Stomach (tissue), 9 donors: Measurements from ENCODE around the gene PRELID3B. TPM values are rescaled to one million over a fixed set of nuclear protein-coding genes. Genes with fewer than 3 reads are reported as not detected.

ENCODE experiments used
- DNase-seq, 2 donors: peaks; one replicate each; pipeline versions ENCODE4 v3.0.0 to v3.0.0-alpha.2; 2013 to 2019
- H3K27ac ChIP-seq, 5 donors: fragments of 200-600 bp in 4 of 5; sonication (generic) in 4 of 5; one replicate each; pipeline ENCODE4 v1.5.1; 2013 to 2019; ENCODE audit warnings: mild to moderate bottlenecking in 1 of 5, moderate library complexity in 1 of 5
- H3K27me3 ChIP-seq, 3 donors: fragments of 200-600 bp; sonication (generic); one replicate each; pipeline ENCODE4 v1.5.1; 2017 to 2019; ENCODE audit warnings: mixed run types in 1 of 3
- H3K36me3 ChIP-seq, 4 donors: fragments of 200-600 bp; sonication (generic); 1 replicate in 3 of 4; 2 replicates in 1 of 4; pipeline ENCODE4 v1.5.1; 2016 to 2019
- H3K4me1 ChIP-seq, 4 donors: fragments of 200-600 bp; sonication (generic); one replicate each; pipeline ENCODE4 v1.5.1; 2016 to 2019
- H3K4me3 ChIP-seq, 4 donors: fragments of 200-600 bp; sonication (generic) in 3 of 4; one replicate each; pipeline ENCODE4 v1.5.1; 2016 to 2019; ENCODE audit warnings: mild to moderate bottlenecking in 1 of 4
- H3K9me3 ChIP-seq, 4 donors: fragments of 200-600 bp; sonication (generic); one replicate each; pipeline ENCODE4 v1.5.1; 2016 to 2019
- EP300 ChIP-seq: sonication (generic); formaldehyde crosslinking; IDR thresholded peaks from one replicate; pipeline ENCODE4 v1.6.1; 2017; ENCODE audit warnings: antibody characterized with exemption
- POLR2A ChIP-seq, 4 donors: fragments of 450-650 bp; IDR thresholded peaks; one replicate each; pipeline ENCODE4 v1.6.1; 2016; ENCODE audit warnings: antibody characterized with exemption in 4 of 4, control low read depth in 2 of 4, mild to moderate bottlenecking in 1 of 4, moderate library complexity in 1 of 4
- POLR2AphosphoS5 ChIP-seq, 3 donors: sonication (generic); formaldehyde crosslinking; IDR thresholded peaks; one replicate each; pipeline ENCODE4 v1.6.1; 2016; ENCODE audit warnings: antibody characterized with exemption in 3 of 3
- WGBS, 5 donors: extraction: QIAGEN DNeasy Blood & Tissue Kit in 3 of 5; methylation state at CpG; one replicate each; pipeline versions ENCODE4 v1.1.5 to v1.1.7; 2013 to 2018; 5-methylcytosine and 5-hydroxymethylcytosine counted together
- intact Hi-C: fragments of 100-400 bp; cut with DNase I; formaldehyde crosslinking; loops from one replicate; pipeline ENCODE4 v1.15.1; 2023; ENCODE audit warnings: low total_unique reads
- polyA plus RNA-seq, 3 donors: library from polyadenylated mRNA; stranded (reverse); fragments of 200-250 nt; gene quantifications; one replicate each; pipeline ENCODE4 v1.2.3, GENCODE V29; 2013
- total RNA-seq, 5 donors: library from RNA; depleted of rRNA; stranded (reverse); fragments of >200 nt; gene quantifications; one replicate each; pipeline versions ENCODE4 v1.1.0 to v1.2.3, GENCODE V29; 2014 to 2016
- TF ChIP-seq, protein P1 (sequence below), 7 experiments: fragments of 450-650 bp in 4 of 7; fragments of 200-600 bp in 3 of 7; sonication (generic) in 3 of 7; IDR thresholded peaks; one replicate each; pipeline ENCODE4 v1.5.1; 2016 to 2019; ENCODE audit warnings: antibody characterized with exemption in 7 of 7, control low read depth in 2 of 7, mild to moderate bottlenecking in 1 of 7
- donor health status: healthy with polysubstance abuse.
- donor health status: Bipolar disorder and iron deficiency.
- donor health status: healthy.

PRELID3B gene
- total and polyA plus RNA-seq, 8 donors, result 20.0 to 322 (median 56.1) TPM

DNA sequence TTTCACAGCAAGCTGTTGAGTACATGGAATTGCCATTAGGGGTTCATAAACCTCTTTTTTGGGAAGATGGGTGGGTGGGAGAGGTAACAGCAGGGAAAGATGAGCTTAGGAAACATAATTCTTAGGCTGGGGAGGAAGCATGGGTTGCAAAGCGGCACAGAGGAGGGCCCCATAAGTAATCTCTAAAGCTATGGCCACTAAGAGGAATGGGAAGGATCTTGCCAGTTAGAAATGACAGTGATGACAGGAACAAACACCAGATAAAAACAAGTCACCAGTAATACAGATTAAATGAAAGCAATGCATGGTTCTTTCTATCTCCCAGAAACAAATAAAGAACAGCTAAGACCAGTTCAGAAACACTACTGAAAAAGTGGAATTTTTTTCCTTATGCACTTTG is 31.0 kb upstream of the PRELID3B start:
- H3K27ac ChIP-seq, result no peak overlapping the region
- DNase-seq, result no peak
- no peaks in the 10 kb centered on the region for H3K4me1 ChIP-seq
- no peak overlapping the region for H3K4me3 ChIP-seq
- no peaks in the 10 kb centered on the region for H3K9me3 ChIP-seq
- peaks cover 0 to 43% (median 6%) of the 10 kb centered on the region in 3 donors for H3K27me3 ChIP-seq
- TF ChIP-seq POLR2A (IDR thresholded peaks at IDR 0.05) (no peak), EP300 (no peak), POLR2AphosphoS5 (IDR thresholded peaks at IDR 0.05) (no peak)
- TF ChIP-seq, protein P1, sequence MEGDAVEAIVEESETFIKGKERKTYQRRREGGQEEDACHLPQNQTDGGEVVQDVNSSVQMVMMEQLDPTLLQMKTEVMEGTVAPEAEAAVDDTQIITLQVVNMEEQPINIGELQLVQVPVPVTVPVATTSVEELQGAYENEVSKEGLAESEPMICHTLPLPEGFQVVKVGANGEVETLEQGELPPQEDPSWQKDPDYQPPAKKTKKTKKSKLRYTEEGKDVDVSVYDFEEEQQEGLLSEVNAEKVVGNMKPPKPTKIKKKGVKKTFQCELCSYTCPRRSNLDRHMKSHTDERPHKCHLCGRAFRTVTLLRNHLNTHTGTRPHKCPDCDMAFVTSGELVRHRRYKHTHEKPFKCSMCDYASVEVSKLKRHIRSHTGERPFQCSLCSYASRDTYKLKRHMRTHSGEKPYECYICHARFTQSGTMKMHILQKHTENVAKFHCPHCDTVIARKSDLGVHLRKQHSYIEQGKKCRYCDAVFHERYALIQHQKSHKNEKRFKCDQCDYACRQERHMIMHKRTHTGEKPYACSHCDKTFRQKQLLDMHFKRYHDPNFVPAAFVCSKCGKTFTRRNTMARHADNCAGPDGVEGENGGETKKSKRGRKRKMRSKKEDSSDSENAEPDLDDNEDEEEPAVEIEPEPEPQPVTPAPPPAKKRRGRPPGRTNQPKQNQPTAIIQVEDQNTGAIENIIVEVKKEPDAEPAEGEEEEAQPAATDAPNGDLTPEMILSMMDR (IDR thresholded peaks at IDR 0.05), result no peak
- H3K36me3 ChIP-seq, result no peaks in the 10 kb centered on the region
- WGBS, 5 donors, result 83 to 96% (median 90%) methylated on average over 1 of the region's 1 CpG
- intact Hi-C loops, result no loop called here

DNA sequence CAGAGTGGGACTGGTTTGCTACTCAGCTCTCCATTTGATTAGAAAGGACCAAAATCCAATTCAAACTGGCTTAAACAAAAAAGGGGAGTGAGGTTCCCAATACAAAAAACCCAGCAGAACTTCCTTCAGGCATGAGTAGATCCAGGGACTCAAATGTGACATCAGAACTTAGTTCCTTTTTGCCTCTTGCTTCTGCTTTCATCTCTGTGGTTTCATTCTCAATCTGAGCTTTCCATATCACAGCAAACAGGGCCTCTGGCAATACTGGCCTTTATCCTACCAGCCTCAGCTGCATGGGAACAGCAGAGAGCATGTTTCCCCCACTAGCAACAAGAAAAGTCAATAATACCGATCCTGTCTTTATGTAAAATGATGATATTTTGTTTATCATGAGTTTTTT is 28.6 kb upstream of the PRELID3B start:
- intact Hi-C loops, result no loop called here
- Histone ChIP-seq H3K27ac (no peak overlapping the region), H3K4me3 (no peak overlapping the region), H3K4me1 (no peaks in the 10 kb centered on the region), H3K27me3 (peaks cover 0 to 28% (median 0%) of the 10 kb centered on the region in 3 donors), H3K9me3 (no peaks in the 10 kb centered on the region), H3K36me3 (no peaks in the 10 kb centered on the region)
- no peak for DNase-seq
- TF ChIP-seq, protein P1 (IDR thresholded peaks at IDR 0.05), result no peak
- no peak for TF ChIP-seq EP300
- no peak for TF ChIP-seq POLR2A (IDR thresholded peaks at IDR 0.05)
- TF ChIP-seq POLR2AphosphoS5 (IDR thresholded peaks at IDR 0.05), result no peak
- 47 to 74% (median 61%) methylated on average over 1 of the region's 1 CpG for WGBS, 5 donors

DNA sequence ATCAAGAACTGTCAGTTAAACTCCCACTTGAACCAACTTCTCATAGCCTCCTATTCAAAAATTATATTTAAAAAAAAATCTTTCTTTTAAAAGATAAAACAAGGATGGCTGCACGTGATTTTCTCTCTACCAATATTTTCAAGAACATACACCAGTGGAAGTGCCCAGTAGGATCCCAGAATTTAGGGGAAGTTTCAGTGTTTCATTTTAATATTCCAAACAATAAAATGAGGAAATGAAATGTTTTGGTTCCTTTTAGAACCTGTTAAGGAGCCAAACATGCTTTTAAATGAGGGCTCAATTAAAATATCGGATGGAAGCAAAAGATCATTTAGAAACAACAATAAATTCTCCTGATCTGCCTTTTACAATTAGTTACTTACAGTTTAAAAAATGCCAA is 26.4 kb upstream of the PRELID3B start:
- no peak for DNase-seq
- 38 to 76% (median 39%) methylated on average over 2 of the region's 2 CpGs for WGBS, 5 donors
- intact Hi-C loops, result no loop called here
- no peaks in the 10 kb centered on the region for H3K9me3 ChIP-seq
- H3K4me3 ChIP-seq, result no peak overlapping the region
- H3K36me3 ChIP-seq, result no peaks in the 10 kb centered on the region
- TF ChIP-seq POLR2A (IDR thresholded peaks at IDR 0.05), result no peak
- TF ChIP-seq, protein P1 (IDR thresholded peaks at IDR 0.05), result no peak
- no peak for TF ChIP-seq EP300
- TF ChIP-seq POLR2AphosphoS5 (IDR thresholded peaks at IDR 0.05), result no peak
- H3K27ac ChIP-seq, result no peak overlapping the region
- peaks cover 0 to 5% (median 1%) of the 10 kb centered on the region in 4 donors for H3K4me1 ChIP-seq
- peaks cover 0 to 21% (median 0%) of the 10 kb centered on the region in 3 donors for H3K27me3 ChIP-seq

DNA sequence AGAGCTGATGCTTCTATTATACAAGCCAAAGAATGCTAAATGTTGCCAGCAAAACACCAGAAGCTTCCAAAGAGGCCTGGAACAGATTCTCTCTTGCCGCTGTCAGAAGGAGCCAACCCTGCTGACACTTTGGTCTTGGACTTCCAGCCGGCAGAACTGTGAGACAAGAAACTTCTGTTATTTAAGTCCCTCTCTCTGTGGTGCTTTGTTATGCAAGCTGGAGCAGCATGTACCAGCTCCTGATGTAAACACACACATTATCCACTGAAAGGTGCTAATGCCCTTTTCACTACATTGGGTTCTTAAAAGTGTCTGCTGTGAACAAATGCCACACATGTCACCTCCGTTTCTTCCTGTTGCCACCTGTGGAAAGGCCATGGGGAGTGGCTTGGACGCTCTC is 25.9 kb upstream of the PRELID3B start:
- no peak overlapping the region for H3K27ac ChIP-seq
- peaks cover 0 to 10% (median 4%) of the 10 kb centered on the region in 4 donors for H3K4me1 ChIP-seq
- TF ChIP-seq, protein P1 (IDR thresholded peaks at IDR 0.05), result no peak
- TF ChIP-seq POLR2A (IDR thresholded peaks at IDR 0.05), result no peak
- no peak for TF ChIP-seq POLR2AphosphoS5 (IDR thresholded peaks at IDR 0.05)
- no peak for TF ChIP-seq EP300
- intact Hi-C loops, result no loop called here
- H3K4me3 ChIP-seq, result no peak overlapping the region
- WGBS, 5 donors, result 66 to 79% (median 75%) methylated on average over 4 of the region's 4 CpGs
- H3K36me3 ChIP-seq, result no peaks in the 10 kb centered on the region
- no peak for DNase-seq
- H3K9me3 ChIP-seq, result no peaks in the 10 kb centered on the region
- peaks cover 0 to 21% (median 0%) of the 10 kb centered on the region in 3 donors for H3K27me3 ChIP-seq
